Duodenal mucosa (tissue), 2 donors: Measurements from ENCODE around the gene CLEC14A.
A peak's percentile ranks its signal among the peaks of the same experiment; 100 is the strongest.

Experiments
- H3K27ac ChIP-seq: one replicate; pipeline ENCODE4 v1.7.0; 2013; ENCODE audit warnings: low read depth, low read length
- H3K27me3 ChIP-seq, 2 donors: one replicate each; pipeline ENCODE4 v1.7.0; 2013; ENCODE audit warnings: low read length in 2 of 2, control low read depth in 1 of 2; ENCODE audit not compliant: insufficient read depth in 2 of 2, control insufficient read depth in 1 of 2
- H3K36me3 ChIP-seq, 2 donors: one replicate each; pipeline ENCODE4 v1.7.0; 2013; ENCODE audit warnings: low read length in 2 of 2, control low read depth in 1 of 2; ENCODE audit not compliant: insufficient read depth in 2 of 2, control insufficient read depth in 1 of 2
- H3K4me1 ChIP-seq, 2 donors: one replicate each; pipeline ENCODE4 v1.7.0; 2013; ENCODE audit warnings: low read length in 2 of 2, control low read depth in 1 of 2; ENCODE audit not compliant: insufficient read depth in 2 of 2, control insufficient read depth in 1 of 2
- H3K4me3 ChIP-seq, 2 donors: one replicate each; pipeline ENCODE4 v1.7.0; 2013; ENCODE audit warnings: low read length in 2 of 2, low read depth in 1 of 2
- H3K9ac ChIP-seq, 2 donors: one replicate each; pipeline ENCODE4 v1.7.0; 2013; ENCODE audit warnings: low read length in 2 of 2, low read depth in 1 of 2
- H3K9me3 ChIP-seq, 2 donors: one replicate each; pipeline ENCODE4 v1.7.0; 2013; ENCODE audit warnings: low read length in 2 of 2, control low read depth in 1 of 2; ENCODE audit not compliant: control insufficient read depth in 1 of 2

CLEC14A gene, protein sequence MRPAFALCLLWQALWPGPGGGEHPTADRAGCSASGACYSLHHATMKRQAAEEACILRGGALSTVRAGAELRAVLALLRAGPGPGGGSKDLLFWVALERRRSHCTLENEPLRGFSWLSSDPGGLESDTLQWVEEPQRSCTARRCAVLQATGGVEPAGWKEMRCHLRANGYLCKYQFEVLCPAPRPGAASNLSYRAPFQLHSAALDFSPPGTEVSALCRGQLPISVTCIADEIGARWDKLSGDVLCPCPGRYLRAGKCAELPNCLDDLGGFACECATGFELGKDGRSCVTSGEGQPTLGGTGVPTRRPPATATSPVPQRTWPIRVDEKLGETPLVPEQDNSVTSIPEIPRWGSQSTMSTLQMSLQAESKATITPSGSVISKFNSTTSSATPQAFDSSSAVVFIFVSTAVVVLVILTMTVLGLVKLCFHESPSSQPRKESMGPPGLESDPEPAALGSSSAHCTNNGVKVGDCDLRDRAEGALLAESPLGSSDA

DNA sequence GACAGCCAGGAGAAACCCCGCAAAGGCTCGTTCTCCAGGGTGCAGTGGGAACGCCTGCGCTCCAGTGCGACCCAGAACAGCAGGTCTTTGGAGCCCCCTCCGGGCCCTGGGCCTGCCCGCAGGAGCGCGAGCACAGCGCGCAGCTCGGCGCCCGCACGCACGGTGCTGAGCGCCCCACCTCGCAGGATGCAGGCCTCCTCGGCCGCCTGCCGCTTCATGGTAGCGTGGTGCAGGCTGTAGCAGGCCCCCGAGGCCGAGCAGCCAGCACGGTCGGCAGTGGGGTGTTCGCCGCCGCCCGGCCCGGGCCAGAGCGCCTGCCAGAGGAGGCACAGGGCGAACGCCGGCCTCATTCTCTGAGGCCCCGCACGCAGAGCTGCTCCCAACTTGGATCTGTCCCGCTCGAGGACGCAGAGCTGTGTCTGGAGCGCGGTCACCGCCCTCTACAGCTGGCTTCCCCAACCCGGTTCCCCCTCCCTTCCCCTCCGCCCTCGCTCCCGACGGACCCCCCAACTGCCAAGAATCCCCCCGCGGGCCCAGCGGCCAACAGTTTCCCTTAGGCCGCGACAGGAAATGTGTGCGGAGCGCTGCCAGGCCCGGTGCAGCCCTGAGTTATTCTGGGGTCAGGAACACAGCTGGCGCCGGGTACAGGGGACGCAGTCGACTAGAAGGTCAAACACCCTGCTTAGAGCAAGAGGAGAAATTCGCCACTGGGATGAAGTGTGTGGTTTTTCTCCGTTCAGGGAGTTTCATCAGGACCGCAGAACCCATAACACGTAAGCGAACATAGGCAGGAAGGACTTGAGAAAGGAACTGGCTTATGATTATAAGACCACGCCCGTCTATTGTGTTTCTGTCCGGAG is at the start of gene CLEC14A:
Gene CLEC14A (minus strand): TSS at position 421 of the 860 bp plus-strand sequence. CDS start 71 bp downstream, at position 350.
- Histone ChIP-seq H3K4me3 (peak within 1 kb of the TSS; percentile 44 to 65), H3K36me3 (no peaks in the 10 kb centered on the region), H3K4me1 (no peaks in the 10 kb centered on the region), H3K27ac (peak within 1 kb of the TSS; percentile 58), H3K9me3 (no peaks in the 10 kb centered on the region), H3K27me3 (peaks cover 11 to 28% of the 10 kb centered on the region in 2 donors), H3K9ac (peak within 1 kb of the TSS; percentile 22 to 25)

- H3K4me1 ChIP-seq: no peaks in the 10 kb centered on the region
- H3K9me3 ChIP-seq: no peaks in the 10 kb centered on the region
- H3K9ac ChIP-seq: no peak overlapping the region
- no peaks in the 10 kb centered on the region for H3K36me3 ChIP-seq
- no peak overlapping the region for H3K27ac ChIP-seq
- H3K4me3 ChIP-seq: no peak overlapping the region
- no peaks in the 10 kb centered on the region for H3K27me3 ChIP-seq
Measured at GRCh38 chr14:38302966-38303365, 47.1 kb upstream of the CLEC14A start.

GRCh38 chr14:38302034-38302433 is 46.1 kb upstream of the CLEC14A start:
- Histone ChIP-seq H3K27ac (no peak overlapping the region), H3K4me3 (no peak overlapping the region), H3K4me1 (no peaks in the 10 kb centered on the region), H3K36me3 (no peaks in the 10 kb centered on the region), H3K9me3 (no peaks in the 10 kb centered on the region), H3K27me3 (no peaks in the 10 kb centered on the region), H3K9ac (no peak overlapping the region)

- Histone ChIP-seq H3K9ac (no peak overlapping the region), H3K27ac (no peak overlapping the region), H3K27me3 (no peaks in the 10 kb centered on the region), H3K4me1 (no peaks in the 10 kb centered on the region), H3K4me3 (no peak overlapping the region), H3K36me3 (no peaks in the 10 kb centered on the region), H3K9me3 (no peaks in the 10 kb centered on the region)
Measured at GRCh38 chr14:38297681-38298080, 41.8 kb upstream of the CLEC14A start.

DNA sequence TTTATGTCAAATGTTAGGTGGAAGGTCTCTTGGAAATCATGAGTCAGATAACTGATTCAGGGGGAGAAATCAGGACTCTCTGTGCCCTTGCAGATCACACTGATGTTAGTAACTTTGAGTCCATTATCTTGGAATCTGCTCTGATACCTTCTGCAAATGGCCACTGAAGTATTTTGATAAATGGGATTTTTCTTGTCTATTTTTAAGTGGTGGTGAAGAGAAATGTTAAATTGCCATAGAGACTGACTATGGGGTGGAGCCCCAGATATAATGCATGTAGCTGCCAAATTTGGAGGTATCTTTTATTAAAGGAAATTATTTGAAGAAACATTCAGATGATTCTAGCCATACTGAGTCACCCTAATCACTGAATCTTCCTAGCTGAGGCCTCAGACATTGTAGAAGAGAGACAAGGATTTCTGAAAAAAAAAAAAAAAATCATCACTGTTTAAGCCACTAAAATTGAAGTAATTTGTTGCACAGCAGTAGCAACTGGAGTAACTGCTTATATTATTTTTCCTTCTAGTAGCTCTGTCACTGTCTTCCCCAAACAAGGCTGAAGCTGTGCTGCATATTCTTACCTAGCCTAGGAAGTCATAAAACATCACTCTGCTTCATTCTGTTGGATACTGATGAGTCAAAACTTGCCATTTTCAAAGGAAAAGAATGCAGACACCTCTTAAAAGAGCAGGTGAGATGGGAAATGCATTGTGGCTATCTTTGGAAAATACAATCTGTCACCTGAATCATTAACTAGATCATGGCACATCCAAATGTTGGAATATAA is 36.0 kb upstream of the CLEC14A start:
- Histone ChIP-seq H3K27ac (no peak overlapping the region), H3K4me3 (no peak overlapping the region), H3K9ac (no peak overlapping the region), H3K36me3 (no peaks in the 10 kb centered on the region), H3K27me3 (no peaks in the 10 kb centered on the region), H3K4me1 (no peaks in the 10 kb centered on the region), H3K9me3 (no peaks in the 10 kb centered on the region)

DNA sequence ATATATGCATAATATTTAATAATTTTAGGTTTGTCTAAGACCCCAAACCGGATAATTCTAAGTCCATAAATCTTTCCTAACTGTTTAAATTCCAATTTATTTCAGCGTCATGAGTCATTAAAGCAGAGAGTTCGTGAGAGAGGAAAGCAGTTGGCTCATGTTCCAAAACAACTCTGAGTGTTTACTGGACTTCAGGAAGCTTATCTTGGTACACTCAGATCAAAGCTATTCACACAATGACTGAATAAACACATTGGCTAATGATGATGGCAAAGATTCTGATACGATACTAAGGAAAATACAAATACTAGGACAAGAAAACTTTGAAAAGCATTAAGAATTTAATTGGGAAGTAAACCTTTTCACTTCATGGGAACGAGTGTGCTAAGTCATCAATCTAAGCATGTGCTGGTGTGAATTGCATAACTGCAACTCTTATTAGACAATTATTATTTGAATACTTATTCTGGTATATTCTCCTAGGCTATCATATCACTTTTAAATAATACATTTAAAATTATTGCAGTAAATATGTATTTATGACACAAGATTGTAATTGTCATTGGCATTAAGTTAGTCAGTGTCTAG is 34.8 kb upstream of the CLEC14A start:
- Histone ChIP-seq H3K4me3 (no peak overlapping the region), H3K9me3 (no peaks in the 10 kb centered on the region), H3K36me3 (no peaks in the 10 kb centered on the region), H3K27me3 (no peaks in the 10 kb centered on the region), H3K9ac (no peak overlapping the region), H3K4me1 (no peaks in the 10 kb centered on the region), H3K27ac (no peak overlapping the region)

GRCh38 chr14:38286452-38286851 is 30.6 kb upstream of the CLEC14A start:
- H3K27me3 ChIP-seq: no peaks in the 10 kb centered on the region
- H3K9me3 ChIP-seq: no peaks in the 10 kb centered on the region
- no peaks in the 10 kb centered on the region for H3K4me1 ChIP-seq
- H3K36me3 ChIP-seq: no peaks in the 10 kb centered on the region
- no peak overlapping the region for H3K27ac ChIP-seq
- H3K4me3 ChIP-seq: no peak overlapping the region
- no peak overlapping the region for H3K9ac ChIP-seq

- no peaks in the 10 kb centered on the region for H3K4me1 ChIP-seq
- H3K4me3 ChIP-seq: no peak overlapping the region
- no peak overlapping the region for H3K27ac ChIP-seq
- H3K9ac ChIP-seq: no peak overlapping the region
- no peaks in the 10 kb centered on the region for H3K27me3 ChIP-seq
- H3K36me3 ChIP-seq: no peaks in the 10 kb centered on the region
- no peaks in the 10 kb centered on the region for H3K9me3 ChIP-seq
Measured at GRCh38 chr14:38285962-38286361, 30.1 kb upstream of the CLEC14A start.

- no peak overlapping the region for H3K27ac ChIP-seq
- H3K4me3 ChIP-seq: no peak overlapping the region
- no peaks in the 10 kb centered on the region for H3K36me3 ChIP-seq
- H3K4me1 ChIP-seq: no peaks in the 10 kb centered on the region
- H3K9me3 ChIP-seq: no peaks in the 10 kb centered on the region
- no peaks in the 10 kb centered on the region for H3K27me3 ChIP-seq
- H3K9ac ChIP-seq: no peak overlapping the region
Measured at GRCh38 chr14:38282936-38283335, 27.0 kb upstream of the CLEC14A start.
